ENCODE data around the gene SPSB1.

The SPSB1 gene

GRCh38 chr1:9258629-9259028 is 34.1 kb upstream of the SPSB1 start:
- no peak for DNase-seq (ENCODE audit: low spot score)
- no peak for TF ChIP-seq CTCF (IDR thresholded peaks at IDR 0.05; ENCODE audit: extremely low read depth, insufficient read depth, missing control alignments)
- in situ Hi-C loops (cut with MboI; ENCODE audit: low pct_unique_long_range_greater_than_20kb, low sequenced_read_pairs, unreplicated experiment): no loop called here

GRCh38 chr1:9260059-9260766 is 32.5 kb upstream of the SPSB1 start:
- no peak for DNase-seq (ENCODE audit: low spot score)
- in situ Hi-C loops (cut with MboI; ENCODE audit: low pct_unique_long_range_greater_than_20kb, low sequenced_read_pairs, unreplicated experiment): no loop called here
- no peak for TF ChIP-seq CTCF (IDR thresholded peaks at IDR 0.05; ENCODE audit: extremely low read depth, insufficient read depth, missing control alignments)

GRCh38 chr1:9261496-9261895 is 31.2 kb upstream of the SPSB1 start:
- TF ChIP-seq CTCF (IDR thresholded peaks at IDR 0.05; ENCODE audit: extremely low read depth, insufficient read depth, missing control alignments): no peak
- DNase-seq (ENCODE audit: low spot score): no peak
- in situ Hi-C loops (cut with MboI; ENCODE audit: low pct_unique_long_range_greater_than_20kb, low sequenced_read_pairs, unreplicated experiment): no loop called here

- no peak for DNase-seq (ENCODE audit: low spot score)
- in situ Hi-C loops (cut with MboI; ENCODE audit: low pct_unique_long_range_greater_than_20kb, low sequenced_read_pairs, unreplicated experiment): no loop called here
- TF ChIP-seq CTCF (IDR thresholded peaks at IDR 0.05; ENCODE audit: extremely low read depth, insufficient read depth, missing control alignments): no peak
These were observed 30.4 kb upstream of the SPSB1 start for GRCh38 chr1:9262096-9262986.

GRCh38 chr1:9263276-9263855 is 29.3 kb upstream of the SPSB1 start:
- in situ Hi-C loops (cut with MboI; ENCODE audit: low pct_unique_long_range_greater_than_20kb, low sequenced_read_pairs, unreplicated experiment): no loop called here
- no peak for DNase-seq (ENCODE audit: low spot score)
- no peak for TF ChIP-seq CTCF (IDR thresholded peaks at IDR 0.05; ENCODE audit: extremely low read depth, insufficient read depth, missing control alignments)

DNA sequence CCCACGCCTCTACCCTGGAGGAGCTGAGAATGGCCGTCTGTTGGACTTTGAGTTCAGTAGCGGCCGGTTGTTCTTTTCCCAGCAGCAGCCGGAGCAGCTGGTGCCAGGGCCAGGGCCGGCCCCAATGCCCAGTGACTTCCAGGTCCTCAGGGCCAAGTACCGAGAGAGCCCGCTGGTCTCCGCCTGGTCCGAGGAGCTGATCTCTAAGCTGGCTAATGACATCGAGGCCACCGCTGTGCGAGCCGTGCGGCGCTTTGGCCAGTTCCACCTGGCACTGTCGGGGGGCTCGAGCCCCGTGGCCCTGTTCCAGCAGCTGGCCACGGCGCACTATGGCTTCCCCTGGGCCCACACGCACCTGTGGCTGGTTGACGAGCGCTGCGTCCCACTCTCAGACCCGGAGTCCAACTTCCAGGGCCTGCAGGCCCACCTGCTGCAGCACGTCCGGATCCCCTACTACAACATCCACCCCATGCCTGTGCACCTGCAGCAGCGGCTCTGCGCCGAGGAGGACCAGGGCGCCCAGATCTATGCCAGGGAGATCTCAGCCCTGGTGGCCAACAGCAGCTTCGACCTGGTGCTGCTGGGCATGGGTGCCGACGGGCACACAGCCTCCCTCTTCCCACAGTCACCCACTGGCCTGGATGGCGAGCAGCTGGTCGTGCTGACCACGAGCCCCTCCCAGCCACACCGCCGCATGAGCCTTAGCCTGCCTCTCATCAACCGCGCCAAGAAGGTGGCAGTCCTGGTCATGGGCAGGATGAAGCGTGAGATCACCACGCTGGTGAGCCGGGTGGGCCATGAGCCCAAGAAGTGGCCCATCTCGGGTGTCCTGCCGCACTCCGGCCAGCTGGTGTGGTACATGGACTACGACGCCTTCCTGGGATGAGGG is 28.5 kb upstream of the SPSB1 start:
- no peak for TF ChIP-seq CTCF (IDR thresholded peaks at IDR 0.05; ENCODE audit: extremely low read depth, insufficient read depth, missing control alignments)
- DNase-seq (ENCODE audit: low spot score): no peak
- in situ Hi-C loops (cut with MboI; ENCODE audit: low pct_unique_long_range_greater_than_20kb, low sequenced_read_pairs, unreplicated experiment): no loop called here

Data from GM13977 (cell line).